Brain pericyte (primary cell): ENCODE data around the gene CABP7.

Experiments
- DNase-seq: peaks from one replicate; pipeline ENCODE4 v3.0.0-alpha.2; 2012; ENCODE audit warnings: low read depth, low spot score

CABP7 gene

GRCh38 chr22:29722587-29722986 is 2.8 kb downstream of the CABP7 start:
- DNase-seq, result no peak

DNA sequence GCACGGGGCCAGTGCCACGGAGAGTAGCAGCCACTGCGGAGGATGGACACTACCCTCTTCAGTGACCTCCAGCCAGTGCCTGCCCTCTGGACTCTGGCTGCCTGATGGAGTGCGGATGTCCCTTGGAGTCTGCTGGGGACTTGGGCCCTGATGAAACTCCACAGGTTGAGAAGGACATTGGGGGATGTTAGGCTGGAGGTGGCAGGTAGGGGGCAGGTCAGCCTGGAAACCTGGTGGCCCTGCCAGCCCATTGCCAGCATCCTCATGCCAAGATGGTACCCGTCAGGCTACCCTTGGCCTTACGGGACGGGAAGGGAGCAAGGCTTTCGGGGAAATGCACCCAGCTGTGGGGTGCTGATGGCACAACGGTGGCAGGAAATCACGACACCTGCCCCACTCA is 4.0 kb downstream of the CABP7 start:
- no peak for DNase-seq

- no peak for DNase-seq
Measured at GRCh38 chr22:29724843-29725242, 5.0 kb downstream of the CABP7 start.

GRCh38 chr22:29726106-29726505 is 6.3 kb downstream of the CABP7 start:
- DNase-seq, result no peak

GRCh38 chr22:29726512-29727130 is 6.8 kb downstream of the CABP7 start:
- no peak for DNase-seq

- DNase-seq, result no peak
Measured at GRCh38 chr22:29727131-29727523, 7.3 kb downstream of the CABP7 start.

GRCh38 chr22:29729161-29729560 is 9.4 kb downstream of the CABP7 start:
- DNase-seq, result no peak

DNA sequence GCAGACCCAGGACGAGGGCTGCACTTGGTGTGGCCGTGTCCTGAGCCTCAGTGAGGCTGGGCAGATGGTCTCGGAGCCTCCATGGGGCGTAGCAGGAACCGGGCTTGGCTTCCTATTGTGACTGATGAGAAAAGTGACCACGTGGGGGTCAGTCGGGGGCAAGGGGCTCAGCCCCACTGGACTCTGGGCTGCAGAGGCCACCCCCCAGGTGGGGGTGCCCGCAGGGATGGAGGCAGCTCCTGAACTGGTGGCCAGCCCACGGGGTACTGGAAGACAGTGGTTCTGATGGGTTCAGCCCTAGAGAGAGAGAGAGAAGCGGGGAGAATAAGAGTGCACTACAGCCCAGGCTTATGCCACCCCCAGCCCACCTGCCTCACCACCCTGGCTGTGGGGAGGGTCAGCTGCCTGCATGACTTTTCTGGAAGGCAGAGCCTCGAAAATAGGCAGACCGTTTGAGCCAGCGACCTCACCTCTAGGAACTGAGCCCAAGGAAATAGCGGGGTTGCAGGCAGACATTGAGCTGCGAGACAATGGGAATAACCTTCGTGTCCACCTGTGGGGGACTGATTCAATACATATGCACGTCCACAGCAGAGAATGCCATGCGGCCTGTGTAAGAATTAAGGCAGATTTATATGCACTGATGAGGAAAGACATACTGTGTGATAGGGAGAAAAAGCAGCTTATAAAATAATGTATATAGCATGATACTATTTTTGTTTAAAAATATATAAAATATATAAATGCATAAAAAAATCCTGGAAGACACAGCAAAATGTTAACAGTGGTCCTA is 11.5 kb downstream of the CABP7 start:
- no peak for DNase-seq

DNA sequence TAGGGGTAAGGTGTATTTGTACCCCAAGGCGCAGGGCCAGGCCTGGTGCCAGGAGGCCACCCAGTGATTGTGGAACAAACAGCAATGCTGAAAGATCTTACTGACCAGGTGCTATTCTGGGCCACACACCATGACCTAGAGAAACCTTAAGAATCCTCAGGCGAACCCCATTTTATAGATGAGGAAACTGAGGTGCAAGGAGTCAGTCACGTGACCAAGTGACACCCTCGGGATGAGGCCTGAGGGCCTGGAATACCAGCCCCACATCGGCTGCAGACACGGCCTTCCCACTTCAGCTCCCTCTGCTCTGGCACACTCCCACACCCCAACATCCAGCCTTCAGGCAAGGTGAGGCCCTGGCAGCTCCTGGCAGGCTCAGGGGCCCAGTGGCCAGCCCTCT is 13.1 kb downstream of the CABP7 start:
- no peak for DNase-seq

DNA sequence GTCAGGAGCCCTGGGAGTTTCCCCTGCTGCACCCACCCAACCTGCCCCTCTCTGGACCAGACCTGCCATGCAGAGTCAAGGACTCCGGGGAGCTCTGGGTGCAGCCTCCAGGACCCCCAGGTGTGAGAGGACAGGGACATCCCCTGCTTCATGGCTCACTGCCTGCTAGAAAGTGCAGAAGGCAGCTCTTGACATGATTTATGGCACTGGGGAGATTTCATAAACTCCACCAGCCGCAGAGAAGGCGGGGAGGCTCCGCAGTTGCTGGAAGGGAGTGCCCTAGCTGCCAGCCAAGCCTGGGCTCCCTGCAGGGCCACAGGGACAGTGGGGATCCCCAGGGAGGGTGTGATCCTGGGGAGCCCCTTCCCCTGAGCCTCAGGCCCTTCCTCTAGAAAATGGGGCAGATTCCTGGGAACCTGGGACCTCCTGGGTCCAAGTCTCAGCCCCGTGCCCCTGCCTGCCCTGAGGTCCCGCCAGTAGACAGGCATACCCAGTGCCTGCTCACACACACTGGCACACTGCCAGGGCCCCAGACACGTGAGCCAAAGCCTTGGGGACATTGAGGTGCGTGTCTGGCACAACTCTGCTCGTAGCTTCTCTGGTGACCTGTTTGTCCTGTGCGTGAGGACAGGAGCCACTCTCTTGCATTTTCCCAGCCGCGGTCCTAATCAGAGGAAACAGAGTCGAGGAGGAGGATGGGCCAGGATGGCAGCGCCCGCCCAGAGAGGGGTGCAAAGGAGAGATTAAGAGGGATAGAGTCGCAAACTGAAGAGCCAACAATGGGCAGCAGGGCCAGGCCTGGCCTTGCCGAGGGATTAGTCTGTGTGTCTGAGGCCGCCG is 13.8 kb downstream of the CABP7 start:
- DNase-seq, result no peak

GRCh38 chr22:29734406-29734805 is 14.6 kb downstream of the CABP7 start:
- DNase-seq, result no peak

DNA sequence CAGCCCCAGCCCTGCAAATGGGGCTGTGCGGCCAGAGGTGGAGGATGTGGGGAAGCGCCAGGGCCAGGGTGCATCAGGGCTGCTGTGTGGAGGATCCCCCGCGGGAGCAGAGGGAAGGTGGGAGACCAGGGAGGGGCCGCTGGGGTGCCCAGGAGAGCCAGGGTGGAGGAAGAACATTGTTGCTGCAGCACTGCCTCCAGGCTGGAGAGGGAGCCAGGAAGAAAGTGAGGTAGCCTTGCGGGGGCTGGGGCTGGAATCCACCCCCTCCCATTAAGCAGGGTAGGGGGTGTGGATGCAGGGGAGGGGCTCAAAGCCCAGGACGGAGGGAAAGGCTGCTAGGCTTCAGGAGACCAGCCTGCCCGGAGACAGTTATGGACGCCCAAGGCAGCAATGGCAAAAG is 15.0 kb downstream of the CABP7 start:
- DNase-seq, result no peak

DNA sequence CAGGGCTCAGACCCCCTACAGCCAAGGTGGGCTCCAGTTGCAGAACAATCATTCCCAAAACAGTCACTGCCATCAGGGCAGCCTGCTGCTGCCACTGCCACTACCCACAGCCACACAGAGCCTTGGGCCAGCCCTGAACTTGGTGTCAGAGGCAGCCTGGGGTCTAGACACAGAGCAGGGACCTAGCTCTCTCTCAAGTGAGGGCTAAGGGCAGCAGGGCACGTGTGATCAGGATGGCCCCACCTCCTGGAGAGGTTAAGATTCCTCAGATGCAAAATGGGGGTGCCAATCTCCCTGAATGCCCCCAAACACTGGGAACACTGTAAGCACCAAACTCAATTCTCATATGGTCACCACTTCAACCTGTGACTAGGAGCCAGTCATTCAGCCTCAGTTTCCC is 15.6 kb downstream of the CABP7 start:
- no peak for DNase-seq

DNA sequence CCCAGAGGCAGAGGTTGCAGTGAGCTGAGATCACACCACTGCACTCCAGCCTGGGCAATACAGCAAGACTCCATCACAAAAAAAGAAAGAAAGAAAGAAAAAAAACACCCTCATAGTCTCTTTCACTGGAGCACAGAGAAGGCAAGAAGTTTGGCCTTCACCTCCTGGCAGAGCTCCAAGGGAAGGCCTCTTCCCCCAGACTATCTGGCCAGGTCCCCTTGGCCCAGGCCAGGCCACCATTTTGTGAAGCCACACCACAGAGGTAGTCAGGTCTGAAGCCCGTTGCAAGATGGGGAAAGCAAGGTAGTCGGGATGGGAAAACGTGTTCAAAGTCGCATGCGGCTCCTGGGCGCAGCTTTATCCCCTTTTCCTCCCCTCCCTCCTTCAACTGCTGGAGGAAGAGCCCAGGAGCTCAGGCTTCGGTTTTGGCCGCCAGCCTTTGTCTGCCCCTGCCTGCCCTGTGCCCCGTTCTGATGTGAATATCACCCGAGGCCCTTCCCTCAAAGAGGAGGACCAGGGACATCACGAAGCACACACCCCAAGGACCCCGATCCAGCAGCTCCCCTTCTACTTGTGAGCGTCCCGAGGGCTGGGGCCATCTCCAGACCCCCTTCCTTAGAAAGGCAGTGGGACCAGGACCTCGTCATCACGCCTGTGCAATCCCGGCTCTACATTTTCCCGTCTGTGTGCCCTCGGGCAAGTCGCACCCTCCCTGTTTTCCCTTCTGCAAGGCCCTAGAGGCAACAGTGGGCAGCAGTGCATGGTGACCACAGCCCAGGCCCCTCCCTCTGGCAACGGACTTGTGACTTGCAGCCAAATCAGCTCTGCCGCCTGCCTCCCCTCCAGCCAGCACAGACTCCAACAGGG is 17.7 kb downstream of the CABP7 start:
- no peak for DNase-seq

DNA sequence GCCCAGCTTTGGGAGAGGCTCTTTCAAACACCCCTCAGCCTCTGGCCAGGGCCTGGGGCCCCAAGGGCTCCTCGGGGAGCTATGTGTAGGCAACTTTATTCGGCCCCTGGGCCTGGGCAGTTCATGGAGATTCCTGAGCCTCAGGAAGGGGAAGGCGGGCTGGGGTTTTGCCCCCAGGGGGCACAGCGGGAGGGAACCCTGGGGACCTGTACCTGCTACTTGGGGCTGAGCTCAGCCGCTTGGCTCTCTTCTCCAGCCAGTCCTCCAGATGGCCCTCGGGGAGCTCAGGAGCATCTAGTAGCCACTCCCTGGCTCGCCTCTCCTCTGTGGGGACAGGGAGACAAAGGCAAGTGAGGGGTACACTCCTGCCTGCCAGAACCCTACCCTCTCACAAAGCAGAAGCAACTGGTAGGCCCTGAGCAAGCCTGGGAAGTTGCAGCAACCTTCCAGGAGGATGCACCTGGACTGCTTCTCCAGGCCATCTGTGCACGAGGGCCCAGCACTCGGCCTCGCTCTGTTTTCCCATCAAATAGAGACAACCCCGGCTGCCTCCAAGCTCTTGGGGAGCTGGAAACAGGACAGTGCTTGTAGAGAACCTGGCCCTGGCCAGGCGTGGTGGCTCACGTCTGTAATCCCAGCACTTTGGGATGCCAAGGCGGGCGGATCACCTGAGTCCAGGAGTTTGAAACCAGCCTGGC is 18.5 kb downstream of the CABP7 start:
- DNase-seq, result no peak

- no peak for DNase-seq
Measured at GRCh38 chr22:29739346-29739875, 19.6 kb downstream of the CABP7 start.

- DNase-seq, result no peak
Measured at GRCh38 chr22:29740216-29740615, 20.4 kb downstream of the CABP7 start.

- no peak for DNase-seq
Measured at GRCh38 chr22:29741926-29742325, 22.1 kb downstream of the CABP7 start.

DNA sequence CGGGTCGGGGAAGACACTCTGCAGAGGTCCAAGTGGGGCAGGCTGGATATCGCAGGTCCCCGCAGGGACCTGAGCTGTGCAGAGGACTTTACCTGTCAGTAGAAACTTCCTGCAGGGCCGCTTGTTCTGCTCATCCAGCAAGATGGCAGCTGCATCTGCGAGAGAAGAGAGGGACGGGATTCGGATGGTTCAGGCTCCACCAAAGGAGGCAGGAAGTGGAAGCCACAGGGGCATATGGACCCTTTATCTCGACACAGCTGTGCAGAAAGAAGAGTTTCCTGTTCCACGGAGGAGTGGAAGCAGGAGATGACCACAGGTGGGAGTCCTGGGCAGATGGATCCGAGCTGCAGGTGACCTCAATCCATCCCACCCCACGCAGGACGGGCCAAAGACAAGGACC is 22.5 kb downstream of the CABP7 start:
- no peak for DNase-seq

- no peak for DNase-seq
Measured at GRCh38 chr22:29744902-29745301, 25.1 kb downstream of the CABP7 start.

DNA sequence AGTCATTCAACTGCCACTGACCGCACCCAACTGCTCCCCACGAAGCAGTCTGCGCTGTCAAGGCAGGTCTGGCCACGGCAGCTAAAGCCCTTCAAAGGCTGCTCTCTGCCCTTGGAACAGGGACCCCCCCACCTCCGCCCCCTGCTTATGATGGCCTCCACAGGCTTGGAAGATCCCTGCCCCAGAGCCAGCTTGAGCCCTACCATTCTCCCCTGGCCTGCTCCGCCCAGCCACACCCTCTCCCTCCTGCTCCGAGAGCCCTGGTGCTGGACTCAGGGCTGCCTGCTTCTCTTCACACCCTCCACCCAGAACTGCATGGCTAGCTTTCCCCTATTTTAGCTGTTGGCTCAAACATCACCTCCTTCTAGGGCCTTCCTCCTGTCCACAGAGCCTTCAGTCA is 28.0 kb downstream of the CABP7 start:
- DNase-seq, result no peak
